NCI-H748 (cell line): ENCODE results near the gene PCCA.
A peak's percentile ranks its signal among the peaks of the same experiment; 100 is the strongest.
"Not testable (repeated sequence)": the region's sequence is repeated elsewhere in the genome, so short reads cannot be mapped to it uniquely, and the experiment has no call there.

ENCODE experiments used
- DNase-seq: peaks from one replicate; lab custom pipeline; 2025; ENCODE audit not compliant: unreplicated experiment; lab: John Stamatoyannopoulos, UW

Gene PCCA

DNA sequence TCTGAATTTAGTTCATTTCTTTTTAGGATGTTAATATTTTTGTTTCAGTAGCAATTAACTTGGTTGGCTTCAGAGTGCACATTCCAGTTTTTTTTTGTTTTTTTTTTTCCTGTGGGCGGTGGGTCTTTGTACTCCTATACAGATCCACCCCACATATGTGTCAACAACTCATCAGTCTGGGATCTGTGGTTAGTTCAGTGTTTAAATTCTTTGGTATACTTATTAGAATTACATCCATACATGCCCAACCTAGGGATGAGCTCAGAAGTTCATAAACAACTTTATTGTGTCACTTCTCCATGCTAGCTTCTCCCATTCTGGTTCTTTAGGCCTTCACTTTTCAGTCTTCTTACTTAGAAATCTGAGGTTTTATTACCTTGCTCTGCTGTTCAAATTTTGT lies 50.9 kb downstream of the PCCA start:
- no peak for DNase-seq

DNA sequence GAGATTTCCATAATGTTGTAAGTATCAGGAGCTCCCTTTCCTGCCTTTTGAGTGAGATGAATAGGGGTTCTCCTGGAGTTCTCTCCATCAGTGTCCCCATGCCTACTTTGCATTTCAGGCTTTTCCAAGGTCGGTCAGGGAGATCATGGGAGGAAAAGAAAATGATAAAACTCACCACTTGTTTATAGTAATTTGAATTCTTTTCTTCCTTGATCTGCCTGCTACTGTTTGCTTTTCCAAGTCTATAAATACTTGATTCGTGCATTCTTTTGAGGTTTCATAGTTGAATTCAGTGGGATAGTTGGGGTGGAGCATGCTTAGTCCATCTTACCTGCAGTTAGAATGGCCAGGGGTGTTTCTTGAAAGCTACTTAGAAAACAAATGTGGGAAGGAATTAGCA lies 51.5 kb downstream of the PCCA start:
- no peak for DNase-seq

DNA sequence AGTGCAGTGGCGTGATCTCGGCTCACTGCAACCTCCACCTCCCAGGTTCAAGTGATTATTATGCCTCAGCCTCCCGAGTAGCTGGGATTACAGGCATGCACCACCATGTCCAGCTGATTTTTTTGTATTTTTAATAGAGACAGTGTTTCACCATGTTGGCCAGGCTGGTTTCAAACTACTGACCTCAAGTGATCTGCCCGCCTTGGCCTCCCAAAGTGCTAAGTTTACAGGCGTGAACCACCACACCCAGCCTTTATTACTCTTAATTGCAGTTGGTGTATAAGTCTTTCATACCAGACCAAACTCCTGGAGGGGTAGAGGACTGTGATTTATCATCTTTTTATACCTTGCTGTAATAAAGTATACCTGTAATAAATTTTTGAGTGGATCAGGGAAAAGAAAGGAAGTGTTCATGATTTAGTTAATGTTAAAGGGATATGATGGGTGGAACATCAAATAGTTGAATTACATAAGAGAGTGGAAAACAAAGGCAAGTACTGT lies 52.6 kb downstream of the PCCA start:
- DNase-seq: not testable (repeated sequence)

DNA sequence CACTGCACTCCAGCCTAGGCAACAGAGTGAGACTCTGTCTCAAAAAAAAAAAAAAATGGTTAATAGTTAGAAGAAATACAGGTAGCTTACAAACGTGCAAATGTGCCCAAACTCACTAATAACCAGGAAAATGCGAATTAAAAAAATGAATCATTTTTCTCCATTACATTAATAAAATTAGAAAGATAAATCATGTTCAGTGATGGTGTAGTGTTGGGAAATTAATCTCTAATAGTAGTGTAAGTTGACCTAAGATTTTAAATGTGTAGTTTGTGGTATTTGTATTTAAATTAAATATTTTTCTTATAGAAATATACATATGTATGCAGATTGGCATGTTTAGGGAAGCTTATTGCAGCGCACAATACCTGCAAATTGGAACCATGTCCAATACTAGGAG lies 57.6 kb downstream of the PCCA start:
- DNase-seq: no peak

DNA sequence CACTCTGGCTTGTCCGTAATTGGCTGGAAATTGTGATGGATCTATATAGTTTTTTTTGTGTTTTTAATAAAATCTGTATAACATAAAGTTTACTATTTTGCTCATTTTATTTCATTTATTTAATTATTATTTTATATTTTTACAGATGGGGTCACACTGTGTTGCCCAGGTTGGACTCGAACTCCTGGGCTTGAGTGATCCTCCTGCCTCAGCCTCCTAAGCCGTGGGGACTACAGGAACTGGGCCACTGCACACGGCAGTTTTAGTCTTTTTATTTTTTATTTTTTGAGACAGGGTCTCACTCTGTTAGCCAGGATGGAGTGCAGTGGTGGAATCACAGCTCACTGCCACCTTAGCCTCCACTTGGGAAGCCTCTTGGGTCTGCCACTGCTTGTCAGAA lies 58.9 kb downstream of the PCCA start:
- DNase-seq: no peak

DNA sequence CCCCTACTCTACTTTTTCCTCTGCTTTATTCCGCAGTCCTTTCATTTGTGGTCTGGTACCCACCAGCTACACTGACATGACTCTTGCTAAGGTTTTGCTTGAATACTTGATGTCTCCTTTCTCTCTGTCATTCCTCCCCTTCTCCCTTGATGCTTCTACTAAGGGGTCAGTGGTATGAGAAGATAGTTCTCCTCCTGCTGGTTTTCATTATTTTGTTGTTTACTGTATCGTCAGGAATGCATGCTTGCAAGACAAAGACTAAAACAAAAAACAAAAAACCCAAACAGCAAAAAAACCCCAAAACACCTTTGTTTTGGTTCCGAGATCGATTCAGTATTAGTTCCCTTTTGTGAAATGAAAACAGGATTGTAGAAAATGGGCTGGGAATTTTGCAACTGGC lies 59.5 kb downstream of the PCCA start:
- DNase-seq: no peak

DNA sequence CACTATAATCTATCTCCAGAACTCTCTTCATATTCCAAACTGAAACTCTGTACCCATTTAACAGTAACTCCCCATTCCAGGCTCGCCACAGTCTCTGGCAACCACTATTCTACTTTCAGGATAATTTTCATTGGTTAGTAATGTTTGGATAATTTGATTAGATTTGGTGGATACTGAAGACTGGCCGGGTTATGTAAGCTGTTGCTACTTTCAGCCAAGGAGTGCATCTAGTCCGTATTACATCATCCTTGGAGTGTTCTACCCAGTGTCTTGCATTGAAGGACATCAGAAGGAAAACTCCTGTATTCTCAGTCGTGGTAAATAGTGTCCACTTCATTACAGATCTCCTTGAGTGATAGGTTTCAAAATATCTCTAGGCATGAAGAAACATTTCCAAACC lies 60.5 kb downstream of the PCCA start:
- no peak for DNase-seq

DNA sequence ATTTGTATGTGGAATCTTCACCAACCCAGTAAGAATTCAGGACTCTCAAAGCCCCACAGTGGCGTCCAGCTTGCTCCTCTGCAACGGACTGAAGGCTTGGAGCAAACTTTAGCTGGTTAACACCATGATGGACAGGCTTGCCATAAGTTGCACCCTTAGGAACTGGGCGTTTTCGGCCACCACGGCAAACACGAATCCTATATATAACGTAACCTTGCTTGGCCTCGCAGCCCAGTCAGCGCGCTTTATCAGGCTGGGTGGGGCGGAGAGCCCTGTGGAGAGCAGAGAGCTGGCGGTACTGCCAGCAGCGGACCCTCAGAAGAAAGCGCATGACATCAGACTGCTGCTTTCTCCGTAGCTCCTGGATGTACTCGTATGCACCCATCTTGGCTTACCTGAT lies 61.8 kb downstream of the PCCA start:
- not testable (repeated sequence) for DNase-seq

DNA sequence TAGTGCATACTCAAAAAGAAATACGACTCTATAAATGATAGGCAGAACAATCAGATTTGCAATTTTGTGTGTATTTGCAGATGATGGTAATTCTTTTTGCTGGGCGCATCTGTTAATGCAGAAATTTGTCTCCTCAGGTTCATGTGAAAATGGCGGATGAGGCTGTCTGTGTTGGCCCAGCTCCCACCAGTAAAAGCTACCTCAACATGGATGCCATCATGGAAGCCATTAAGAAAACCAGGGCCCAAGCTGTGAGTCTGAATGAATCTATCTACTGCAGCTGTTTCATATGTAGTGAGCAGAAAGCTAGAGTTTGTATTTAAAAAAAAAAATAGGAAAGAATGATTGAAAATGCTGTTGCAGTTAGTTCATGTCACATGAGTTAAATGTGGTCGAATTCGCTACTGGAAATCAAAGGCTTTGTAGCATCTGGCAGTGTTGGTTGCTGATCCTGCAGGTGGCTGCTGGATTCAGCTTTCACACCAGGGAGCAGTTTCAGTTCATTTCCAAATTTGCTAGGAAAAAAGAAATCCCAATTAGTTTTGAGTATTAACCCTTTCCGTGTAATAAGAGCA lies 66.0 kb downstream of the PCCA start:
- no peak for DNase-seq

DNA sequence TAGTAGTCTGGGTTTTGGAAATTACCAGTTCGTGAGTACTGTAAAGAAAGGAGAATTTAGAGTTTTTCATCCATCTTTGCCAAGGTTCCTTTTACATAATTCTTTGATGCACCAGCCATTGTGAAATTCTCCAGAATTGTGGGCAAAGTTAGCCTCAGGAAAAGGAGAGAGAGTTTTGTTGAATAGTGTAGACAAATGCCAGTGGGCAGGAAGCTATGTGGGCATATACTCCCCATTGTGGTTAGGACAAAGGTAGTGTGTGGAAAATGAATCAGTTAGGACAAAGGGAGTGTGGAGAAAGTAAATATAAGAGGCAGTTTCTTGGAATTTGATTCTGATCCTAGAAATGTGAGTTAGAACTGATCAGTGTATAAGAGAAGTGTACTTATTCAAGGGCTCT lies 67.9 kb downstream of the PCCA start:
- DNase-seq: no peak

DNA sequence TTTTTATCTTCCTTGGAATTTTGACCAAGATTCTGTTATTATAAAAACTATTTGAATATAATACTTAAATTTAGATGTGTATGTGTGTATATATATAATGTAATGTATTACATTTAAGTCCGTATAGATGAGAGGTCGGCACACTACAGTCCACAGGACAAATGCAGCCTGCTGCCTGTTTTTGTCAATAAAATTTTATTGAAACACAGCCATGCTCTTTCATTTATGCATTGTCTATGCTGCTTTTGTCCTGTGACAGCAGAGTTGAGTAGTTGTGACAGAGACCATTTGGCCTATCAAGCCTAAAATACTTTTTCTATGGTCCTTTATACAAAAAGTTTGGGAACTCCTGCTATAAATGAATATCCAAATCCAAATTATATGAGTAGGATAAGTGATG lies 69.7 kb downstream of the PCCA start:
- no peak for DNase-seq

DNA sequence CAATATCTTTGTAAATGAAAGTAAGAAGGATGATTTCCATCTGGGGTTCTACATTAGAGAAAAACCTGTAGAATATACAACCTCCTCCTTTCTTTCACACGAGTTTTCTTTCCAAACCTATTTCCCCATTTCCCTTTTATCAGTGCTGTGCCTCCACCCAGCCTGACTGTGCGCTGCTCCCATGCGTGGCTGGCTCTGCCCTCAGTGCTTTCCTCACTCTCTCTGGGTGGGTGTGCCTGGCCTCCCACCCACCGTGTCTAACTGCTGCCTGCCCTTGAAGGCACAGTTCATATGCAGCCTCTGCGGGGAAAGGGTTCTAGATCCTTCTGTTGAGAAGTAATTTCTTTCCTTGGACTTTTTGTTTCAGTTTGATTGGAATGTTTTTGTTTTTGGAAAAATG lies 70.7 kb downstream of the PCCA start:
- no peak for DNase-seq

DNA sequence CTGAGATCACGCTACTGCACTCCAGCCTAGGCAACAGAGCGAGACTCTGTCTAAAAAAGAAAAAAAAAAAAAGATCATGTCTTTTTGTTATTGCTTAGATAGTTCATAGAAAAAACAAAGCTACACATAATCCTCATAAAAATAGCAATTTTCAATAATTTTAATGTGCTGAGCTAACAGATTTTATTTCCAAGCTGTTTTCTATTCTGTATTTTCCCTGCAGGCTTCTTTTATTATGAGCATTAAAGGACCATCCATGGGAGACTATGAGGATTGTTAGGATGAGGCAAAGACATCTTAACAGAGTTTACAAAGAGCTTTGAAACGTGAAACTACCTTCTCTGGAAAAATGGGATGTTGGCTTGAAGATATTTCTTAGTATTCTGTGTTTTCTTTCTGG lies 71.6 kb downstream of the PCCA start:
- DNase-seq: no peak

DNA sequence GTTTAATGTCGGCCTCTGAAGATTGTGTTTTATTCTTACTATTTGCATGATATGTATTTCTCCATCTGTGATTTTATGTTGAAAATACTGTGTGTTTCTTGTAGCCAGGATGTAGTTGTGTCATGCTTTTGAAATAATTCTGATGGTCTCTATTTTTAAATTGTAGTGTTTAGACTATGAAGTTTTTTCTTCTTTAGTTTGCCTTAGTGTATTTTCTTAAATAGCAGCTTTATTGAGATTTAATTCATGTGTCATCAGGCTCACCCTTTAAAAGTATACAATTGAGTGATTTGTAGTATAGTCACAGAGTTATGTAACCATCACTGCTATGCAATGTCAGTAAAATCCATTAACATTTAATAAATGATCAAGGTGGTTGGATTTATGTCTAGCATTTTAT lies 74.5 kb downstream of the PCCA start:
- DNase-seq: no peak

DNA sequence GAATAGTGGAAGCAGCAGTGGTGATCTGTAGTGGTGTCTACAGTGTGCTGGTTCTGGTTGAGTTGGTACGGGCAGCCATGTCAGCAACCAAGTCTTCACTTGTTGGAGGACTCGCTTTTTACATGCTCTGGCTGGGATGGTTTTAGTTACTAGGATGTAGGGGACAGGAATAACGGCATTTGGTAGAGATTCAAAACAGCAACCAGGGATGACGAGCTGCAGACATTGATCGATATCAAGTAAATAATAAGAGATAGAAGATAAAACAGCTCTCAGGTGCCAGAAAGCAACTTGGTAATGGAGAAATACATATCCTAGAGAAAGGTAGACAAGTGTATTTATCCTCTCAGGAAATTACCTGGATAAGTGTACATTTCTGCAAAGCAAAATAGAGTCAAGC lies 84.3 kb downstream of the PCCA start:
- DNase-seq: no peak

DNA sequence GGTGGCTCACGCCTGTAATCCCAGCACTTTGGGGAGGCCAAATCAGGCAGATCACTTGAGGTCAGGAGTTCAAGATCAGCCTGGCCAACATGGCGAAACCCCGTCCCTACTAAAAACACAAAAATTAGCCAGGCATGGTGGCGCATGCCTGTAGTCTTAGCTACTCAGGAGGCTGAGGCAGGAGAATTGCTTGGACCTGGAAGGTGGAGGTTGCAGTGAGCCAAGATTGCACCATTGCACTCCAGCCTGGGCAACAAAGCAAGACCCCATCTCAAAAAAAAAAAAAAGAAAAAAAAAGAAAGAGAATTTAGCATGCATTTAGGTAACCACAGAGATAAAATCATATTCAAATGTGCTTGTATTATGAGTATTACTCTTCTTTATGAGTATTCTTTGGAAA lies 85.6 kb downstream of the PCCA start:
- DNase-seq: not testable (repeated sequence)

DNA sequence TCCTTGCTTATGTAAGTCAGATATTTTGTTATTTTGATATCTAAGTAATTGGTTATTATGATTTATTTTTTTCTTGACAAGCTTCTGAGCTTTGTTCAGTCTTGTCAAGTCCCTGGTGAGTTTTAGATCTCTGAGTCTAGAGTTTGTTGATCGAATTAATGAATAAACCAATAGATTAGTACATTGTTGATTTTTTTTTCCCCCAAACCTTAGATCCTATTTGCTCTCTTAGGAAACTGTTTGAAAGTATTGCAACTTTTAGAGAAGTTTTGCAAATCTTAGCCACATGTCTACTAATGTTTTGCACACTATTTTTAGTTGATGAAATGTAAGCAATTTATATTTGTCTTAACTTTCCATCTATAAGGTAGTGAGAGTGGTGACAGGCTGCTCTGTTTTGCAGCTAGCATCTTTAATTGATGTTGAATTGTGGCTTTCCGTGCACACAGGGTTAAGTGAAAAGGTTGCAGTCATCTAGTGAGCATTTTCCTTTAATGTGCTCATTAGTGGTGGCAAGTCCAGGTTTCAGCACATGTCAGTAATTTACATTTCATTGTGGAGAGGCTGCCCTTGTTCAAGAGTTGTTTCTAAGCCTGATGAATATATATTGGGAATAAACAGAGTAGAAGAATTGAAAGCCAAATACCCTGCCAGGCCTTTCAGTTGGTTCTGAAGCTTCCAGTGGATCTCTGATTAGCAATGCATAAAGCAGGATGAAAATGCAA lies 86.3 kb downstream of the PCCA start:
- DNase-seq: peak; percentile 68

DNA sequence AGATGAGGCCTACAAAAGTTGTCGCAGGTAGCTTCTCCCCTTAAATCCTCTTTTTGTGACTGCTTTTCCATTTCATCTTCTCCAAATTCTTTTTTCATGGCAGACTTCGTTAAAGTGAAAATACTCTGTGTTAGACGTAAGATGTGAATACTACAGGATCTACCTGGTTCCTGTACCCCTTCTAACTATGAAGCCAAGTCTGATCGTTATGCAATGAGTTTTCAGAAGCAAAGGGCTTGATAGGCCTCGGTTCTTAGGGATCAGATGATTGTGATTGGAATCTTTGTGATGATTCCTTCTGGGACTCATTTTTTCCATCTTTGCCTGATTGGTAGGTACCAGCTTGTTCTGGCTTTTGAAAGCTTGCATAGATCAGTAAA lies 86.9 kb downstream of the PCCA start:
- DNase-seq: no peak

DNA sequence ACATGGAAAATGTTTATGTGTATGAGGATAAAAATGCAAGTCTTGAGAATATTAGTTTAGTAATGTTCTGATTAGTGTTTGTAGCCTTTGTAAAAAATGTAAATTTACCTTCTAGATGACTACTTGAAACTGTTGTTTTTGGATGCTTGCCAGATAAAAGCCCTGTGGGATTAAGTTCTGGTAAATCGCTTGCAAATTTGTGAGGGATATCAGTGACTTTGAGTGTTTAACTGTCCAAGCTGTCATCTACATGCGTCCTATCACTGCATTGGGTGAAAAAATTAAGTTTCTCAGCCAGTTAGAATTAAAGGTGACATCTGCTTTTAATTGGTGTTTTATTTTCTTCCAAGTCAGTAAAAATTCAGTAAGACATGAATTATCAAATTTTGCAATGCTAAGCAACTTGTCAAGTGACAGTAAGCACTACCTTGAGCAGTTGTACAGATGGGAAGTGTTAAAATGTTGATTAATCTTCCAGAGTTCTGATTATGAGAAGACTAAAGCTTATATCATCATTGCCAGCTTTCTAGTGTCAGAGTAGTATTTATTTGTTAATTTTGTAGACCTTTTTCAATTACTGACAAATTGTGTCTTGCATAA lies 88.0 kb downstream of the PCCA start:
- DNase-seq: peak; percentile 90

DNA sequence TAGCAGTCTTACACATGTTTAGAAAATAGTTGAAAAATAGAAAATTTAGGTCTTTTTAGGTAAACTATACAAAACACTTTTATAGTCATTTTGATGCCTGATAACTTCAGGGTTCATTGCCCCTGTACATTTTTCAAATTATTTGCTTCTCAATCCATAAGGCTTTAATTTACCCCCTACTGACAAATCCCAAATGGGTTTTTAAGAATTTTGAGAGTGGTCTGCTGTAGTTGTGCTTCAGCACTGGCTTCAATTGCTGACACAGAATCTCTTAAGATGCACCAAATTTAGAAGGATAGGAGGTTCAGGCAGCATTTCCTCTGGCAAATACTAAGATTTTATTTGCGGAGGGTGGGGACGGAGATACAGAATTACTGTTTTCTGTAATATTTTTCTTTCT lies 89.4 kb downstream of the PCCA start:
- DNase-seq: no peak

DNA sequence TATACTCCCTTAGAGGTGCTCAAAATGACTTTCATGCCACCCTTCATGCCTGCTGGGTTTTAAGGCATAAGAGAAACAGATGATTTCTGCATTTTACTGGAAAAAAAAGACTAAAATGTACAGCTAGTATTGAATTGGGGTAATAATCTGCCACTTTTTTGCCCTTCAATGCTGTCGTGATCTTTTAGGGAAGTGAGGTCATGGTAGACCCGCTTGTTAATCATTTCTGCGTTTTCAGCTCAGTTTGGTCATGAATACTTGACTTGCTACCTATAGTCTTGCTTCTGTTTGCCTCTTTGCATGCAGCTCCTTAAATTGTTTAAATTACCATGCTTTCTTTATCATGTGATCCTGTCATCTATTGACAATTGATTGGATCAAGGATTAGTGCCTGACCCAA lies 90.4 kb downstream of the PCCA start:
- no peak for DNase-seq

DNA sequence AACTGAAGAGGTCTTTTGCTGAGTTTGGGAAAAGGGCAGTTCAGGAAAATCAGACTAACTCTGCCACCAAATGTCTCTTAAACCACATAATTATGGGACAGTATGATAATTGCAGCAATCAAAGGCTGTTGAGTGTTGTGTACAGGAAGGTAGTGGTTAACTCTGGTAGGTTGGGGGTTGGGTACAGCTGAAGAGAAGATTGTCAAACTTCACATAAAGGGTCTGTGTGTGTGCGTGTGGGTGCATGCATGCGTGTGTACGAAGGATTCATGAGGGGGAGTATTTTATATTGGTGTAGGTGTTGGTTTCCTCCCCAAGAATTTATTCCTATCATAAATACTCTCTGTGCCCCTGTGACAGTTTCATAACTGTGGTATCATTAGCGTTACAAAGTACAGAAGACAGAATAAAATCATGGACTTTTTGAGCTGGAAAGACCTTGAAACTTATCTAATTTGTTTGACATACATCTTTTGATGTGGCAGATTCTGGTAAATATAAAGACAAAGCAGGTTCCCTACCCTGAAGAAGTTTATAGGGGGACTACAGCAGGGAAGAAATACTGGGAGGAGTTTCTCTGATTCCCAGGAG lies 94.1 kb downstream of the PCCA start:
- peak; percentile 66 for DNase-seq
